Gastrocnemius medialis (tissue), 4 donors: ENCODE data around the gene FOXRED2. TPM values are rescaled to one million over a fixed set of nuclear protein-coding genes. Genes with fewer than 3 reads are reported as not detected.
A peak's percentile ranks its signal among the peaks of the same experiment; 100 is the strongest.

Source experiments
- ATAC-seq, 2 donors: fragments of 150-250 bp; one replicate each; pipeline ENCODE4 v1.9.1; 2016
- DNase-seq, 2 donors: peaks; one replicate each; pipeline ENCODE4 v3.0.0-alpha.2; 2019
- H3K27ac ChIP-seq, 4 donors: fragments of 200-600 bp; sonication (generic); 1 replicate in 1 of 4; 2 replicates in 3 of 4; pipeline ENCODE4 v1.5.1; 2016 to 2018; ENCODE audit warnings: mild to moderate bottlenecking in 2 of 4, moderate library complexity in 1 of 4
- H3K27me3 ChIP-seq, 3 donors: fragments of 200-600 bp; sonication (generic) in 2 of 3; 1 replicate in 1 of 3; 2 replicates in 2 of 3; pipeline versions ENCODE4 v1.5.1 to v1.6.0; 2016 to 2019; ENCODE audit warnings: mild to moderate bottlenecking in 1 of 3, moderate library complexity in 1 of 3
- H3K36me3 ChIP-seq, 2 donors: fragments of 200-600 bp; sonication (generic) in 1 of 2; one replicate each; pipeline ENCODE4 v1.5.1; 2017 to 2018
- H3K4me1 ChIP-seq, 2 donors: fragments of 200-600 bp; sonication (generic) in 1 of 2; one replicate each; pipeline ENCODE4 v1.5.1; 2016 to 2017; ENCODE audit warnings: mild to moderate bottlenecking in 2 of 2
- H3K4me3 ChIP-seq, 4 donors: fragments of 200-600 bp; sonication (generic) in 3 of 4; 1 replicate in 1 of 4; 2 replicates in 3 of 4; pipeline ENCODE4 v1.5.1; 2016 to 2019; ENCODE audit warnings: mild to moderate bottlenecking in 2 of 4
- H3K9me3 ChIP-seq, 3 donors: fragments of 200-600 bp; sonication (generic) in 2 of 3; 1 replicate in 1 of 3; 2 replicates in 2 of 3; pipeline ENCODE4 v1.5.1; 2016 to 2019
- POLR2A ChIP-seq, 2 donors: fragments of 450-650 bp; IDR thresholded peaks; one replicate each; pipeline ENCODE4 v1.6.1; 2017; ENCODE audit warnings: antibody characterized with exemption in 2 of 2, mild to moderate bottlenecking in 2 of 2, moderate library complexity in 2 of 2
- in situ Hi-C, 4 donors: fragments of 200-750 bp; cut with MboI; loops; one replicate each; pipeline versions ENCODE4 v1.15.0 to v1.8.0; 2017; ENCODE audit warnings: low sequenced_read_pairs in 4 of 4
- intact Hi-C: fragments of 100-400 bp; cut with DNase I; formaldehyde crosslinking; loops from one replicate; pipeline ENCODE4 v1.15.1; 2023; ENCODE audit warnings: low total_unique reads
- total RNA-seq, 4 donors: library from RNA; depleted of rRNA; stranded (reverse); fragments of >200 nt; gene quantifications; one replicate each; pipeline versions ENCODE4 v1.1.0 to v1.2.3, GENCODE V29; 2016
- TF ChIP-seq, protein P1 (sequence below), 5 experiments: fragments of 450-650 bp in 3 of 5; fragments of 200-600 bp in 2 of 5; sonication (generic) in 2 of 5; IDR thresholded peaks in 4 of 5; conservative IDR thresholded peaks in 1 of 5; 1 replicate in 4 of 5; 2 replicates in 1 of 5; pipeline ENCODE4 v1.5.1; 2016 to 2019; ENCODE audit warnings: antibody characterized with exemption in 5 of 5, mild to moderate bottlenecking in 3 of 5, moderate library complexity in 3 of 5

FOXRED2 gene
- total RNA-seq, 4 donors from 2014 or later: 2.6 to 13.6 (median 5.1) TPM

DNA sequence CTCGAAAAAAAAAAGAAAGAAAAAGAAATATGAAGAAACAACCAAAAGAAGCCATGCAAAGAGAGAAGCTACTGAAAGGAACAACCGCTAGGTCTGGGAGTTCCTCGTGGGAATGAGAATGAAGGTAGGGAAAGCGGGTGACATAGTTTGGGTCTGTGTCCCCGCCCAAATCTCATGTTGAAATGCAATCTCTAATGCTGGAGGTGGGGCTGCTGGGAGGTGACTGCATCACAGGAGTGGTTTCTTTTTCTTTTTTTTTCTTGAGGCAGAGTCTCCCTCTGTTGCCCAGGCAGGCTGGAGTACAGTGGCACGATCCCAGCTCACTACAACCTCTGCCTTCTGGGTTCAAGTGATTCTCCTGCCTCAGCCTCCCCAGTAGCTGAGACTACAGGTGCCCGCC lies 15.7 kb downstream of the FOXRED2 start:
- ATAC-seq (no peak), DNase-seq (no peak)
- Histone ChIP-seq H3K4me1 (no peaks in the 10 kb centered on the region), H3K27ac (no peak overlapping the region), H3K36me3 (peaks cover 0 to 10% of the 10 kb centered on the region in 2 donors), H3K9me3 (no peaks in the 10 kb centered on the region), H3K4me3 (no peak overlapping the region), H3K27me3 (no peaks in the 10 kb centered on the region)
- in situ Hi-C loops (no loop called here), intact Hi-C loops (no loop called here)
- TF ChIP-seq, protein P1, sequence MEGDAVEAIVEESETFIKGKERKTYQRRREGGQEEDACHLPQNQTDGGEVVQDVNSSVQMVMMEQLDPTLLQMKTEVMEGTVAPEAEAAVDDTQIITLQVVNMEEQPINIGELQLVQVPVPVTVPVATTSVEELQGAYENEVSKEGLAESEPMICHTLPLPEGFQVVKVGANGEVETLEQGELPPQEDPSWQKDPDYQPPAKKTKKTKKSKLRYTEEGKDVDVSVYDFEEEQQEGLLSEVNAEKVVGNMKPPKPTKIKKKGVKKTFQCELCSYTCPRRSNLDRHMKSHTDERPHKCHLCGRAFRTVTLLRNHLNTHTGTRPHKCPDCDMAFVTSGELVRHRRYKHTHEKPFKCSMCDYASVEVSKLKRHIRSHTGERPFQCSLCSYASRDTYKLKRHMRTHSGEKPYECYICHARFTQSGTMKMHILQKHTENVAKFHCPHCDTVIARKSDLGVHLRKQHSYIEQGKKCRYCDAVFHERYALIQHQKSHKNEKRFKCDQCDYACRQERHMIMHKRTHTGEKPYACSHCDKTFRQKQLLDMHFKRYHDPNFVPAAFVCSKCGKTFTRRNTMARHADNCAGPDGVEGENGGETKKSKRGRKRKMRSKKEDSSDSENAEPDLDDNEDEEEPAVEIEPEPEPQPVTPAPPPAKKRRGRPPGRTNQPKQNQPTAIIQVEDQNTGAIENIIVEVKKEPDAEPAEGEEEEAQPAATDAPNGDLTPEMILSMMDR (IDR thresholded peaks at IDR 0.05 in 4 of 5, conservative IDR thresholded peaks at IDR 0.05 in 1 of 5): no peak
- no peak for TF ChIP-seq POLR2A (IDR thresholded peaks at IDR 0.05)

DNA sequence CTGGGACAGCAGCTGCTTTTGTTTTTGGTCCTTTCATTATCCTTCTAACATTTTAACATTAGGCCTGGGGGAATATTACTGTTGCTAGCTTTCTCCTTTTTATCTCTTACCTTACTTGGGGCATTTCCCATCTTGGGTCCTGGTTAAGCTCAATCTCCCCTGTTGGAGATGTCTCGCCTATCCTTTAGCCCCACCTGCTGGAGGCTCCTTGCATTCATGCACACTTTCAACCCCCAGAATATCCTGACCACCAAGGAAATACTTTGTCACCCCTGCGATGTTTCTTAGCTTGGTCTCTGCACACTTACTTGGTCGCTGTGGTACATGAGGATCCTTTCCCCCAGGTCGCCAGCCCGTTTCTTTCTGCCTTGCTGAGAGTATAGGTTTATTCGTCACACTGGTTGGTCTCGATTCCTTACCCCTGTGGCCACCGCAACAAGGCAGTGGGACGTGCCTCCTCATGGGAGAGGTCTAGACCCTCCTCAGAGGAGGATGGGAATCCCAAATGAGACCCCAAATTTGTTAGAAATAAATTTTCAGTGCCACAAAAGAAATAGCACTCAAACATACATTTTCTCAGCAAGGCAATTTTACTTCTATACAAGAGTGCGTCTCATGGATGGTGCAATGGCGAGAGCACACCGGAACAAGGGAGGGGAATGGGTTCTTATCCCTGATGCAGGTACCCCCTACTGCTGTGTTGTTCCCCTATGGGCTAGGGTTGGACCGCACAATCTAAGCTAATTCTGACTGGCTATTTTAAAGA lies 20.0 kb downstream of the FOXRED2 start:
- Histone ChIP-seq H3K27me3 (no peaks in the 10 kb centered on the region), H3K36me3 (peaks cover 0 to 7% of the 10 kb centered on the region in 2 donors), H3K9me3 (no peaks in the 10 kb centered on the region), H3K4me1 (peaks cover 5 to 6% of the 10 kb centered on the region in 2 donors), H3K27ac (no peak overlapping the region), H3K4me3 (no peak overlapping the region)
- intact Hi-C loops: no loop called here
- TF ChIP-seq, protein P1 (IDR thresholded peaks at IDR 0.05 in 4 of 5, conservative IDR thresholded peaks at IDR 0.05 in 1 of 5): peak; percentile 43 to 69 (median 61)
- TF ChIP-seq POLR2A (IDR thresholded peaks at IDR 0.05): no peak
- ATAC-seq (no peak), DNase-seq (no peak)
- in situ Hi-C loops: no loop called here

DNA sequence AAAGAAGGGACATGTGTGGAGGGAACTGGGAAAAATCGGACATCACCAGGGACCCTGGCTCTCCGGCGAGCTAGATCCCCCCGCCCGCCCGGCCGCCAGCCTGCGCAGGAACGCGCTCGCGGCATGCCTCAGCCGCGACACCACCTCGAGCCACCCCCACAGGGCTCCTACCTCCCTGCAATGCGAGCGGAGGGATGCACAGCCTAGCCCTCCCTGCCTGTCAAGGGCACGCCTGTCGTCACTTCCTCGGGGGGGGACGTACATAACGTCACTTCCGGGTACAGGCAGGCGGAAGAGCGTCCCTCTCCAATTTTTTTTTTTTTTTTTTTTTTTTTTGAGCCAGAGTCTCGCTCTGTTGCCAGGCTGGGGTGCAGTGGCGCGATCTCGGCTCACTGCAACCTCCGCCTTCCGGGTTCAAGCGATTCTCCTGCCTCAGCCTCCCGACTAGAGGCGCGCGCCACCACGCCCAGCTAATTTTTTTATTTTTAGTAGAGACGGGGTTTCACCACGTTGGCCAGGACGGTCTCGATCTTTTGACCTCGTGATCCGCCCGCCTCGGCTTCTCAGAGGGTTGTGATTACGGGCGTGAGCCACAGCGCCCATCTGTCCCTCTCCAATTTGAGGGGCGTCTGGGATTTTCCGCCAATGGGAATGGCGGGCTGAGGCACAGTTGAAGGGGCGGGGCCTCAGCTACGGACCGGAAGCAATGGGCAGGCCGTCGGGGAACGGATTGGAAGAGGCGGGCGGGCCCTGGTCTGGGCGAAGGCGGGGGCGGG lies 25.3 kb downstream of the FOXRED2 start, which contains the start of gene TXN2:
Gene TXN2 (minus strand): TSS at position 248 of the 776 bp plus-strand sequence. CDS start 803 bp downstream, outside the sequence.
- in situ Hi-C loops (no loop called here), intact Hi-C loops (no loop called here)
- Histone ChIP-seq H3K27ac (peak within 1 kb of the TSS; percentile 94 to 99 (median 98)), H3K4me3 (peak within 1 kb of the TSS; percentile 72 to 97 (median 84)), H3K36me3 (peaks cover 0 to 37% of the 10 kb centered on the region in 2 donors), H3K9me3 (no peaks in the 10 kb centered on the region), H3K4me1 (peaks cover 16 to 24% of the 10 kb centered on the region in 2 donors), H3K27me3 (no peaks in the 10 kb centered on the region)
- TF ChIP-seq, protein P1 (IDR thresholded peaks at IDR 0.05 in 4 of 5, conservative IDR thresholded peaks at IDR 0.05 in 1 of 5): no peak
- TF ChIP-seq POLR2A (IDR thresholded peaks at IDR 0.05): peak; percentile 84 to 93
- ATAC-seq (peak; percentile 93), DNase-seq (peak; percentile 95 to 98)

DNA sequence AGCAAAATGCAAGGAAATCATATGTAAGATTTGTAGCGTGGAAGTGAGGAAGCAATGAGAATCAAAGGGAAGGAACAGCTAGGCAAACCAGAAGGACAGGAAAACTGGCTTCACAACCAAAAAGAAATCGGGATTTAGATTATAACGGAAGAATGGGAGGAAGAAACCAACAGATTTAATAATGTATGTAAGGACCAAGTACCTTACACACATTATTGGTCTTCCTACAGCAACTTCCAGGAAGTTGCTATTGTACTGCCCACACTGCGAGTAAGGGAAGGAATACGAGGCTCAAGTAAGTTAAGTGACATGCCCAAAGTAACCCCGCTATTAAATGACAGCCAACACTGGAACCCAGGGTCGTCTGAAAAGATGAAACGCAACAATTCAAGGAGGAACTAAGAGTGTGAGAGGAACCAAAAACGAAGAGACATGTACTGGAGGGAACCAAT lies 25.9 kb downstream of the FOXRED2 start:
- Histone ChIP-seq H3K36me3 (peaks cover 0 to 43% of the 10 kb centered on the region in 2 donors), H3K4me3 (peak overlapping the region; percentile 72 to 97 (median 84)), H3K27ac (peak overlapping the region; percentile 94 to 99 (median 98)), H3K9me3 (no peaks in the 10 kb centered on the region), H3K27me3 (no peaks in the 10 kb centered on the region), H3K4me1 (peaks cover 16 to 24% of the 10 kb centered on the region in 2 donors)
- DNase-seq (no peak), ATAC-seq (no peak)
- in situ Hi-C loops (no loop called here), intact Hi-C loops (no loop called here)
- no peak for TF ChIP-seq POLR2A (IDR thresholded peaks at IDR 0.05)
- TF ChIP-seq, protein P1 (IDR thresholded peaks at IDR 0.05 in 4 of 5, conservative IDR thresholded peaks at IDR 0.05 in 1 of 5): no peak
